MM.1S (cell line): ENCODE results near the gene ECHS1.

Experiments
- DNase-seq: peaks from one replicate; pipeline ENCODE4 v3.0.0-alpha.2; 2015
- H2AFZ ChIP-seq: fragments of 300-600 bp; sonication (generic); 2 replicates; pipeline ENCODE4 v1.6.0; 2016; ENCODE audit warnings: antibody characterized with exemption, low read length
- H3F3A ChIP-seq: fragments of 300-600 bp; sonication (generic); 2 replicates; pipeline ENCODE4 v1.6.1; 2016; ENCODE audit warnings: mild to moderate bottlenecking, antibody characterized with exemption, low read length, moderate library complexity, mixed read lengths; ENCODE audit not compliant: insufficient read depth
- H3K27ac ChIP-seq: fragments of 300-600 bp; sonication (generic); 2 replicates; pipeline ENCODE4 v1.5.1; 2016; ENCODE audit warnings: mild to moderate bottlenecking, low read length
- H3K27me3 ChIP-seq: fragments of 300-600 bp; sonication (generic); replicated peaks from 2 replicates; pipeline ENCODE4 v1.6.0; 2016; ENCODE audit warnings: low read length; ENCODE audit not compliant: insufficient read depth
- H3K36me3 ChIP-seq: fragments of 300-600 bp; sonication (generic); replicated peaks from 2 replicates; pipeline ENCODE4 v1.6.1; 2016; ENCODE audit warnings: mild to moderate bottlenecking, low read length, mixed read lengths; ENCODE audit not compliant: insufficient read depth
- H3K4me1 ChIP-seq: fragments of 300-600 bp; sonication (generic); 2 replicates; pipeline ENCODE4 v1.6.1; 2016; ENCODE audit warnings: low read length, mixed read lengths
- H3K4me2 ChIP-seq: fragments of 300-600 bp; sonication (generic); 2 replicates; pipeline ENCODE4 v1.6.0; 2016; ENCODE audit warnings: low read depth, low read length
- H3K4me3 ChIP-seq: fragments of 300-600 bp; sonication (generic); 2 replicates; pipeline ENCODE4 v1.5.1; 2016; ENCODE audit warnings: low read length, mixed read lengths
- H3K79me2 ChIP-seq: fragments of 300-600 bp; sonication (generic); 2 replicates; pipeline ENCODE4 v1.6.1; 2016; ENCODE audit warnings: mixed run types, low read length, mixed read lengths
- H3K9ac ChIP-seq: fragments of 300-600 bp; sonication (generic); 2 replicates; pipeline ENCODE4 v1.6.1; 2016; ENCODE audit warnings: low read length, mixed read lengths
- H3K9me2 ChIP-seq: fragments of 300-600 bp; sonication (generic); replicated peaks from 2 replicates; pipeline ENCODE4 v1.6.1; 2016; ENCODE audit warnings: mild to moderate bottlenecking, low read length, mixed read lengths; ENCODE audit not compliant: insufficient read depth
- H3K9me3 ChIP-seq: fragments of 300-600 bp; sonication (generic); replicated peaks from 2 replicates; pipeline ENCODE4 v1.6.1; 2016; ENCODE audit warnings: mild to moderate bottlenecking, low read length, mixed read lengths; ENCODE audit not compliant: insufficient read depth
- H4K20me1 ChIP-seq: fragments of 300-600 bp; sonication (generic); 2 replicates; pipeline ENCODE4 v1.6.1; 2016; ENCODE audit warnings: mild to moderate bottlenecking, low read length, moderate library complexity, mixed read lengths; ENCODE audit not compliant: insufficient read depth
- EZH2 ChIP-seq: fragments of 300-600 bp; sonication (generic); optimal IDR thresholded peaks from 2 replicates; pipeline ENCODE3; 2017; ENCODE audit warnings: low read depth, mild to moderate bottlenecking, antibody characterized with exemption, low read length, mixed read lengths
- EZH2phosphoT487 ChIP-seq: fragments of 300-600 bp; sonication (generic); IDR thresholded peaks from 2 replicates; pipeline ENCODE4 v1.6.1; 2018; ENCODE audit warnings: antibody characterized with exemption, low read length
- TF ChIP-seq, protein P1 (sequence below): fragments of 300-600 bp; sonication (generic); IDR thresholded peaks from 2 replicates; pipeline ENCODE4 v1.5.1; 2016; ENCODE audit warnings: antibody characterized with exemption, low read length, mixed read lengths

The ECHS1 gene

DNA sequence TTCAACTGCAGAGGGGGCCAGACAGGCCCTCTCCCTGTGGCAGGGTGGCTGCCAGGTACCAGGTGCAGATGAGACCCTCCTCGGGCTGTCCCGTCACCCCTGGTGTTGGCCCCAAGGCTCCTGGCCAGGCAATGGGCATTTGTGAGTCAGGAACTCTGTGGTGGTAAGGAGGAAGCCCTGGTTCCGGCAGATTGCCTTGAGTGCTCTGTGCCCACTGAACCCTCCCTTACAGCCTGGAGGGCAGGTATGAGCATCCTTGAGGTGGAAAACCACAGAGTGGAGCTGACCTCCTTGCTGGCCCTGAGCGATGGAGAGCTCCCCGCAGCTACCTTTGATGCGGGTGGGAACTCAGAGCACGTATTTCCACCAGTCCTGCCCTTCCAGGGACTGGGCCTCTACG, 7.9 kb upstream of the ECHS1 start:
- no peak for DNase-seq
- no peak overlapping the region for H3K4me3 ChIP-seq
- 0 out of 2 replicates have a peak, but pooled peaks cover 3% of the 10 kb centered on the region for H3K79me2 ChIP-seq
- H2AFZ ChIP-seq, result no peak overlapping the region
- H3K9ac ChIP-seq, result no peak overlapping the region
- H4K20me1 ChIP-seq, result no peaks in the 10 kb centered on the region
- TF ChIP-seq, protein P1, sequence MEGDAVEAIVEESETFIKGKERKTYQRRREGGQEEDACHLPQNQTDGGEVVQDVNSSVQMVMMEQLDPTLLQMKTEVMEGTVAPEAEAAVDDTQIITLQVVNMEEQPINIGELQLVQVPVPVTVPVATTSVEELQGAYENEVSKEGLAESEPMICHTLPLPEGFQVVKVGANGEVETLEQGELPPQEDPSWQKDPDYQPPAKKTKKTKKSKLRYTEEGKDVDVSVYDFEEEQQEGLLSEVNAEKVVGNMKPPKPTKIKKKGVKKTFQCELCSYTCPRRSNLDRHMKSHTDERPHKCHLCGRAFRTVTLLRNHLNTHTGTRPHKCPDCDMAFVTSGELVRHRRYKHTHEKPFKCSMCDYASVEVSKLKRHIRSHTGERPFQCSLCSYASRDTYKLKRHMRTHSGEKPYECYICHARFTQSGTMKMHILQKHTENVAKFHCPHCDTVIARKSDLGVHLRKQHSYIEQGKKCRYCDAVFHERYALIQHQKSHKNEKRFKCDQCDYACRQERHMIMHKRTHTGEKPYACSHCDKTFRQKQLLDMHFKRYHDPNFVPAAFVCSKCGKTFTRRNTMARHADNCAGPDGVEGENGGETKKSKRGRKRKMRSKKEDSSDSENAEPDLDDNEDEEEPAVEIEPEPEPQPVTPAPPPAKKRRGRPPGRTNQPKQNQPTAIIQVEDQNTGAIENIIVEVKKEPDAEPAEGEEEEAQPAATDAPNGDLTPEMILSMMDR, result no peak
- TF ChIP-seq EZH2phosphoT487, result no peak
- no peak for TF ChIP-seq EZH2
- H3F3A ChIP-seq, result no peaks in the 10 kb centered on the region
- H3K27me3 ChIP-seq, result peaks cover 2% of the 10 kb centered on the region; the same call in 1 of the 2 replicates
- no peaks in the 10 kb centered on the region for H3K36me3 ChIP-seq
- H3K4me2 ChIP-seq, result no peak overlapping the region
- H3K27ac ChIP-seq, result no peak overlapping the region
- H3K9me3 ChIP-seq, result no peaks in the 10 kb centered on the region
- H3K9me2 ChIP-seq, result no peaks in the 10 kb centered on the region
- no peaks in the 10 kb centered on the region for H3K4me1 ChIP-seq

DNA sequence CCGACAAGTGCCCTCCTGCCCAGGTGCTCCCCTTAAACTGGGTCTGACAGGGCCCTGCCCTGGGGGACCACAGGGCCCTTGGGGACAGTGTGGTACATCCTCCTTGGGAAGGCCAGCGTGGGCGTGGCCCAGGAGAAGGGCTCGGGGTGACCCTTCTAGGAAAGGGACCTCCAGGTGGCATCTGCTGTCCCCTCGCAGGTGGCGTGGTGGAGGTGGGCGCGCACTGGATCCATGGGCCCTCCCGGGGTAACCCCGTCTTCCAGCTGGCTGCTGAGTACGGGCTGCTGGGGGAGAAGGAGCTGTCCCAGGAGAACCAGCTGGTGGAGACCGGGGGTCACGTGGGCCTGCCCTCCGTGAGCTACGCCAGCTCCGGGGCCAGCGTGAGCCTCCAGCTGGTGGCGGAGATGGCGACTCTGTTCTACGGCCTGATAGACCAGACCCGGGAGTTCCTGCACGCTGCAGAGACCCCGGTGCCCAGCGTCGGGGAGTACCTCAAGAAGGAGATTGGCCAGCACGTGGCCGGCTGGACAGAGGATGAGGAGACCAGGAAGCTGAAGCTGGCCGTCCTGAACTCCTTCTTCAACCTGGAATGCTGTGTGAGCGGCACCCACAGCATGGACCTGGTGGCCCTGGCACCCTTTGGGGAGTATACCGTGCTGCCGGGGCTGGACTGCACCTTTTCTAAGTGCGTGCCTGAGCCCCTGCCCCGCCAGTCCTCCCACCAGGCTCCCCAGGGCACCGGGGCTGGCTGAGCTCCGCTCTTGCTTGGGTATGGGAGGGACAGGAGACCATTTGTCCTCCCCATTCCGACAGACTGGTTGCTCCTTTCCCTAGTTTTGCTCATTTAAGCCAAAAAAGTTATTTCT, 6.9 kb upstream of the ECHS1 start:
- Histone ChIP-seq H3K27me3 (peaks cover 10% of the 10 kb centered on the region; the same call in 1 of the 2 replicates), H2AFZ (peak overlapping the region; percentile 69), H3K9me2 (no peaks in the 10 kb centered on the region), H3K79me2 (0 out of 2 replicates have a peak, but pooled peaks cover 3% of the 10 kb centered on the region), H3K27ac (peak overlapping the region; percentile 16; the same call in 1 of the 2 replicates), H3K36me3 (no peaks in the 10 kb centered on the region), H3F3A (no peaks in the 10 kb centered on the region), H3K9ac (peak overlapping the region; percentile 66; the same call in 1 of the 2 replicates), H3K9me3 (no peaks in the 10 kb centered on the region), H4K20me1 (no peaks in the 10 kb centered on the region), H3K4me1 (no peaks in the 10 kb centered on the region), H3K4me3 (peak overlapping the region; percentile 67), H3K4me2 (peak overlapping the region; percentile 82)
- DNase-seq, result no peak
- TF ChIP-seq EZH2, result no peak
- TF ChIP-seq EZH2phosphoT487, result no peak
- TF ChIP-seq, protein P1, result no peak

DNA sequence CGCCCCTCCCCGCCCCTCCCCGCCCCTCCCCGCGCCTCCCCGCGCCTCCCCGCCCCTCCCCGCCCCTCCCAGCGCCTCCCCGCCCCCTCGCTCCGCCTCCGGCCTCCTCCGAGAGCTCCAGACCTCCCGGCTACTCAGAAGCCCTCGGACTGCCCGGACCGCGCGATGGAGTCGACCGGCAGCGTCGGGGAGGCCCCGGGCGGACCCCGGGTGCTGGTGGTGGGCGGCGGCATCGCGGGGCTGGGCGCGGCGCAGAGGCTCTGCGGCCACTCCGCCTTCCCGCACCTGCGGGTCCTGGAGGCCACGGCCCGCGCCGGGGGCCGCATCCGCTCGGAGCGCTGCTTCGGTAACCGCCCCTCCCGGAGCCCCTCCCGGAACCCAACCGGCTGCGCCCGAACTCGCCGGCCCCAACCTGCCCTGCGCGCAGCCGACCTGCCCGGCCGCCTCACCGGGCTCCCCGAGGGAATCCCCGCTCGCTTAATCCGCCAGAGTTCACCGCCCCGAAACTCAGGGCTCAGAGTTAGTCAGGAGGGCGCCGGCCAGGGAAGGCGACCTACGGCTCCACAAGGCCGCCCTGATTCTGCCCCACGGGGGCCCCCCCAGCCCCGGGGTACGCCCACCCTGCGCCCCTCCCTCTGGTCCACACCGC, 6.1 kb upstream of the ECHS1 start, which contains the start of gene PAOX:
Gene PAOX (plus strand): TSS at position 111 of the 649 bp plus-strand sequence. CDS start 55 bp downstream, at position 166.
- H3K36me3 ChIP-seq, result no peaks in the 10 kb centered on the region
- H3K4me1 ChIP-seq, result no peaks in the 10 kb centered on the region
- peak within 1 kb of the TSS; percentile 99 for H3K4me2 ChIP-seq
- peak within 1 kb of the TSS; percentile 16; the same call in 1 of the 2 replicates for H3K27ac ChIP-seq
- no peaks in the 10 kb centered on the region for H3F3A ChIP-seq
- H3K9me2 ChIP-seq, result no peaks in the 10 kb centered on the region
- no peaks in the 10 kb centered on the region for H4K20me1 ChIP-seq
- 0 out of 2 replicates have a peak, but pooled peaks cover 3% of the 10 kb centered on the region for H3K79me2 ChIP-seq
- peak within 1 kb of the TSS; percentile 66; the same call in 1 of the 2 replicates for H3K9ac ChIP-seq
- peak; percentile 69 for DNase-seq
- no peak for TF ChIP-seq EZH2phosphoT487
- H3K27me3 ChIP-seq, result peaks cover 10% of the 10 kb centered on the region; the same call in 1 of the 2 replicates
- peak within 1 kb of the TSS; percentile 79 for H3K4me3 ChIP-seq
- peak within 1 kb of the TSS; percentile 69 for H2AFZ ChIP-seq
- no peaks in the 10 kb centered on the region for H3K9me3 ChIP-seq
